Hair follicular keratinocyte (primary cell): ENCODE results near the gene OPCML. TPM values are rescaled to one million over a fixed set of nuclear protein-coding genes. Genes with fewer than 3 reads are reported as not detected.

ENCODE experiments used
- total RNA-seq: library from RNA; depleted of rRNA; stranded (reverse); fragments of >200 nt; gene quantifications from 2 replicates; pipeline ENCODE4 v1.2.3, GENCODE V29; 2015

Gene OPCML
- not detected in 2 replicates for total RNA-seq

DNA sequence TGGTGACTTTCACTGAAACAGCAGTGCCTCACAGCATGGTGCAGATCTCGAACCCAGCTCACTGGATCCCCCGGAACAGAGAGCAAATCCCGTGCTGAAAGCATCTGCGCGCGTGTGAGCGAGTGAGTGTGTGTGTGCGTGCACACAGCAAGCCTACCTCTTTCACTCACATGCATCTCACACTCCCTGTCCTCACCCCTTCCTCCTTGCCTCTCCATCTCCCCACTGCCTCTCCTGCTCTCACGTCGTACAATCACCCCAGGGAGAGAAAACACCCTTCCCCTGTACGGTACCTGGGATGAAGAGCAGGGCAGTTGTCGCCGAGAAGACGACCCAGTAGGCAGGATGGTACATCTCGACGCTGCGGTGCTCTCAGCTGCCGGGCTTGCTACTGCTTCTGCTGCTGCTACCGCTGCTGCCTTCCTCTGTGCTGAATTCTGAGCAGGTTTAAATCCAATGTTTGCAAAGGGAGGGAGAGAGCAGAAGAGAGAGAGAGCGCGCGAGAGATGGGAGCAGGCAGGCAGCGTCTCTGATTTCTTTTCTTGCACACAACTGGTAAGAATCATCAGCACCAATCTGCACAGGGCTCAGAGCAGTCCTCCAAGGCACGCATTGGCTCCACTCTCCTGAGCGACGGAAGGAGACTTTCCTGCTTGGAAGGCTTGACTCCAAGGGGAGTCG is at the start of gene OPCML:
TSS of gene OPCML (minus strand) at position 531 of the 681 bp plus-strand sequence.

